HG03378 (cell line): ENCODE measurements around the gene AHI1.
"Not testable (repeated sequence)": the region's sequence is repeated elsewhere in the genome, so short reads cannot be mapped to it uniquely, and the experiment has no call there.

Experiments
- ATAC-seq: cut with Tn5 transposase; IDR thresholded peaks from one replicate; pipeline ENCODE4 v1.9.1; 2021; ENCODE audit warnings: mild to moderate bottlenecking, moderate library complexity; ENCODE audit not compliant: unreplicated experiment

Gene AHI1

GRCh38 chr6:135268740-135269139 lies 228.8 kb downstream of the AHI1 start:
- ATAC-seq, result no peak

GRCh38 chr6:135268263-135268662 lies 229.3 kb downstream of the AHI1 start:
- no peak for ATAC-seq

GRCh38 chr6:135267085-135267484 lies 230.5 kb downstream of the AHI1 start:
- no peak for ATAC-seq

DNA sequence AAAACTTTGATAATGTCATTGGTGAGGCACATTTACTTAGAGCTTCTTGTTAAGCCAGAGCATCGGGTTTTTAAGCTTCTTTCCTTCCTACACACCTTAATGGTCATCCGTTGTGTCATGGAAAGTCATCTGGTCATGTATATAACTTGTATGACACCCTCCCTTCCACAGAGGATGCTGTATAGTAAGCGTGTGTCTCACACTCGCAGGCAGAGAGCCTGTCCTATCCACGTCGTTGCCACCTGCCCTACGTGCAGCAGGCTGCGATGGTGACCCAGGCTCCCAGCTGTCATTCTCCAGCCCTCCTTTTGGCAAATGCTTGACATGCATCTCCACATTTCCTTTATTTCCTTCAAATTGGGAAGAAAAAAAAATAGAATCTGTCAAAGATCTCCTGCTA lies 230.9 kb downstream of the AHI1 start:
- ATAC-seq, result no peak

- ATAC-seq, result no peak
Observed at GRCh38 chr6:135265278-135265677, 232.3 kb downstream of the AHI1 start.

GRCh38 chr6:135261872-135262725 lies 235.4 kb downstream of the AHI1 start:
- no peak for ATAC-seq

DNA sequence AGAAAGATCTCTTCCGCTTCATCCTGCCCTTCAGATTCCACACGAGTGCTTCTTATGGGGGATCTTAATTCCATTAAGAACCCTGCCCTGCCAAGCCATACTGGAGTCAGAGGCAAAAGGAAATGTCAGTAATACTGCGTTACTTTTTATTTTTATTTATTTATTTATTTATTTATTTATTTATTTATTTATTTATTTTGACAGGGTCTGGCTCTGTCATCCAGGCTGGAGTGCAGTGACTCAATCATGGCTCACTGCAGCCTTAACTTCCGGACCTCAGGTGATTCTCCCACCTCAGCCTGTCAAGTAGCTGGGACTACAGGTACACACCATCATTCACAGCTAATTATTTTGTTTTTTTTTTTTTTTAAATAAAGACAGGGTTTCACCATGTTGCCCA lies 236.9 kb downstream of the AHI1 start:
- ATAC-seq, result no peak

- ATAC-seq, result no peak
Observed at GRCh38 chr6:135258970-135259369, 238.6 kb downstream of the AHI1 start.

- ATAC-seq, result no peak
Observed at GRCh38 chr6:135257631-135258405, 239.7 kb downstream of the AHI1 start.

DNA sequence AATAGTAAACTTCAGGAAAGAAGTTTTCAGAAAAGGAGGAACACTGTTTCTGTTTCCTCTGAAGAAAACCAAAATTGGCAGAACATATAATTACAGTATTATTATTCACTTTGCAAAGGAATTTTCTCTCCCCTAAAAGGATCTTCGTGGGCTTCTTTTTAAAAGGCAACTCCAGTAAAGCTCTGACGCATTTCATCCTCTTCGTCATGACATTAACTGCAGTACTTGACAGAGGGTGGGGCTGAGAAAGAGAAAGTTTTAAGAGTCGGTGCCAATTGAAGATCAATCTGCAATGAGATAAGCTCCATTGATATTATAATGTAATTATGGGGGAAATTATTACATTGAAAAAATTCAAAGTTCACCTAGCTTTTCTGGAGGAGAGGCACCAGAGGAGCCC lies 240.7 kb downstream of the AHI1 start:
- no peak for ATAC-seq

DNA sequence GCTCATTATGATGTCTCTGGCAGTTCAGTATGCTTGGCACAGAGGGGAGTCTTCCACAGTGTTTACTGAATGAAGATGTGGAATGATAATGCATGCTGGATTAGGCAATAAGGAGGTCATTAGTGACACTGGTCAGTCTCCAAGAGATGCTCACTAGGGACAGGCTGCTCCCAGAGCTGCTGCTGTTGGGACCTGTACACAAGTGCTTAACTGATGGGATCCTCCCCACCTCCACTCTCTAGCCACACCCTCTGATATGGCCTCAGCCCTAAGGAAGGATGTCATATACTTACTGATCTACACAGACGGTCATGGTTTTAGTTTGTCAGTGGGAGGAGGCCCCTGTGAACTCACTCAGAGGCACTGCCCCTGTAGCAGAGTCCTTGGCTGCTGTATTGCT lies 243.1 kb downstream of the AHI1 start:
- no peak for ATAC-seq

- ATAC-seq, result no peak
Observed at GRCh38 chr6:135251498-135252441, 245.8 kb downstream of the AHI1 start.

DNA sequence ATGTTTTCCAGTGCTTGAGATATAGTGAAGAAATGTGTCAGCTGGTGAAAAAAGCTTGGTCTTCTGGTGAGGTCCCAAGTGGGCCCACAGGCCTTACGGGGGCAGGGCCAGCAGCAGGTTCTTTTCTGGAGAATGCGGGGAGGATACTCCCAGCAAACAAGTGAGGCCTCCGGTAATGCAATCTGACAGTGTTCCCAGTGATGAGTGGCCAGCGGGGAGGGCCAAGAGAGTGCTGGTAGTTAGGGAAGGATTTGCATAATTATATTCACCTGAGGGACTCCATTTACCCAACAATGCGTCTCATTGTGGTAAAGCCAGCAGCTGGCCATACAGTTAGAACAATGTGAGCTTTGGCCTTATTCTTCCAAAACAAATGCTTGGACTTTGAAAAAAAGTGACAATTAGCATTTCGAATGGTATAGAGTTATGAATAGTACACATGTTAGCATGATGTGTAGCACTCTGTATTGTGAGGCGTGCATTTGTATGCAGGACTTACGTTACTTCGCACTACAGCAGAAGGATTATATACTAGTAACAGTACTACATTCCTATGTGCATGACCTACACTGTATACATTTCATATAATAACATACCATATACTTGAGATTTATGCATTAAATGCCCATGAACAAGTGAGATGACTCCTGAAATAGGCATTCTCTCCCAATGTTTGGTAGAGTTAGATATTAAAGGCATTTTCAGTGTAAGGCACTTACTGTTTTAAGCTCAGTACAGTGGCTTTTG lies 246.6 kb downstream of the AHI1 start:
- no peak for ATAC-seq

DNA sequence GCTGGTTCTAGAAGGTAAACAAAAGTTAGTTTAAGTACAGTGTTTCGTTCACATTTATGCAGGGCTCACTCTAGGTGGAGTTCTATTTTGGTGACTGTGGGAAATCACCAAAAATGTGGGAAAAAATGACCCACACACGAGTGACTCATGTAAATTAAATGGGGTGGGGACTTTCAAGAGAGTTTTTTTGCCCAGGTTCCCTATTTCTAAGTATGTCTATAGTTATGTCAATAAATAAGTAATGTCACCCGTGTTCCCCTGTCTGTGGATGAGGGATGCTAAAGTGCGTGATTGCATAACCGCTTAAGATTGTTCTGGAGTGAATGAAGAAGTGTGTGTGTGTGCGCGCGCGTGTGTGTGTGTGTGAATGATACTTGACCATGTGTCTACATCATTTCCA lies 247.3 kb downstream of the AHI1 start:
- no peak for ATAC-seq

GRCh38 chr6:135246412-135247012 lies 251.0 kb downstream of the AHI1 start:
- ATAC-seq, result not testable (repeated sequence)

DNA sequence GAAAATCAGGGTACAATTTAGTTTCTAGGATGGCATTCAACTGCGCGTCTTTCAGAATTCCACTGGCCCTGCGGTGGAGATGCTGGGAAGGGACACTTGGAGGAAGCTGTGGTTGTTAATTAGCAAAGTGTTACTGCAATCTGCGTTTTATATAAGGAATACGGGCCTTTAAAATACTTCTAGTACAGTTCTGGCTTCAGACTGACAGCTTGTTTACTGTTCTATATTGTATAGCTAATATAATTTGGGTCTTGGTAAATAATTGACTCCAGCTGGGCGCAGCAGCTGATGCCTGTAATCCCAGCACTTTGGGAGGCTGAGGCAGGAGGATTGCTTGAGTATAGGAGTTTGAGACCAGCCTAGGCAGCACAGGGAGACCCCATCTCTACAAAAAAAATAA lies 252.7 kb downstream of the AHI1 start:
- ATAC-seq, result no peak

DNA sequence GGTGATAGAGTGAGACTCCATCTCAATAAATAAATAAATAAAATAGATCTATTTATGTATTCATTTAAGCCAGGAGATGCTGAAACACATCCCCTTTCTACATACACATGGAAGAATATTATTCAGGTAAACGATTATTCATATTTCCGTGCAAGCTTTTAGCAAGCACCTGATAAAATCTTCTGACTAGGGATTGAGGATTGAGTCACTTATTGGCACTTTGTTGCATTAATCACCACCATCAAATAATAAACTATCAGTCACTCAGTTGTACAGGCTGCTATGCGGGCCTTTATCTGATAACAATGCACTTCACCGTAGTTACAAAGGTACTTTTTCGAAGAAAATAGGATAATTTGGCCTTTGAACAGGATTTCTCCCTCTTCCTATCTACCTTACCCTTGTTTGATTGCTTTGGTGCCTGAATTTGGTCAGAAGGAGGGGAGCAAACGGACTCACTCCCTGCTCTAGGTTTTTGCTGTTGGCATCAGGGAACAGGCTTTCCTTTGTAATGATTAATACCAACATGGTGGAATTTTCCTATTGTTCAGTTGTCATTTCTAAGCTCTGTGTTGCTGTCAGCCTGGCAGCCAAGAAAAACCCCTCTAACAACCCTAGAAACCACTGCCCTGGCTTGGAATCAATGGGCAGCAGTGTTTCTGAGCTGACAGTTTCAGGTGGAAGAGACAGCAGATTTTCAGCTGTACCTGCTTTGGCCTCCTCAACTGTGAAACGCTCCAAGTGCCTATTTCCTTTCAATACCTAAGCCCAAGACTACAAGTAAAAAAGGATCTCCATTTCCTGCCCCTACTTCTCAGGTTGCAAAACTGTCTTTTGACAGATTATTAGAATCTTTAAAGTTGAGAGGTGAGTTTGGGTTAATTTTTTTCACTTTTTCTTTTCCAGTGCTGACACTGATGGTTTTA lies 253.4 kb downstream of the AHI1 start:
- no peak for ATAC-seq

DNA sequence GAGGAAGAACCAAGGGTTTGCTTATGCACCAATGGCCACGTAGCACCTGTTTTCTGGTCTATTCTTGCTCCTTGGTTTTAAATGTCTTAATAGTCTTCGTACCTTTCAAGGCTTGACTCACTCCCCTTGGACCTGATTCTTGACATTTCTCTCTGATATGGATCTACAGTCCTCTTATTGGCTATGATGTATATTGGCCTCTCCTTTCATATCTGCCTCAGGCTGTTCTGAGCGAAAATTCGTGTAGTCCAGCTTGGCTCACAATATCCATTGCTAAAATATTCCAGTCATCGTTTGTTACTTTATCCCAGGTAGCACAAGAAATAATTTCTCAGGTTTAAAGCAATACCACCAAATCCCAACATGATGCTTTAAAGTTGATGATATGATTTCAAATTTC lies 256.8 kb downstream of the AHI1 start:
- ATAC-seq, result no peak

- ATAC-seq, result no peak
Observed at GRCh38 chr6:135236732-135237131, 260.8 kb downstream of the AHI1 start.
